IMR-90 (cell line): ENCODE measurements around the gene ROCK1. TPM values are rescaled to one million over a fixed set of nuclear protein-coding genes. Genes with fewer than 3 reads are reported as not detected.

Experiments used
- ATAC-seq: fragments of 200-7000 bp; cut with Tn5 transposase; 2 replicates; pipeline ENCODE4 v1.9.1; 2020; ENCODE audit warnings: low read depth, mild to moderate bottlenecking, moderate library complexity
- BruUV-seq: library from RNA; stranded (reverse); fragments of 400-500 nt; replicated peaks from 2 replicates; lab custom pipeline; 2021; lab: Mats Ljungman, UMichigan
- CTCF ChIA-PET: fragments of 300-600 bp; formaldehyde crosslinking; extraction: SDS; loops from one replicate; lab custom pipeline; 2021; ENCODE audit warnings: antibody characterized with exemption; lab: Yijun Ruan, JAX
- POLR2A ChIA-PET: fragments of 300-600 bp; sonication (Branson Sonifier 250); formaldehyde crosslinking; loops from one replicate; lab custom pipeline; 2022; ENCODE audit warnings: antibody characterized with exemption; ENCODE audit not compliant: unreplicated experiment; lab: Charles Lee
- DNase-seq: peaks from one replicate; pipeline ENCODE4 v3.0.0; 2013
- H2AFZ ChIP-seq: replicated peaks from 2 replicates; pipeline ENCODE3; 2013; ENCODE audit warnings: low read length, mild to moderate bottlenecking; ENCODE audit not compliant: poor library complexity
- H2AK5ac ChIP-seq: 2 replicates; pipeline ENCODE4 v1.6.1; 2013; ENCODE audit warnings: low read depth, low read length, inconsistent platforms
- H2AK9ac ChIP-seq: replicated peaks from 2 replicates; pipeline ENCODE3; 2013; ENCODE audit warnings: mild to moderate bottlenecking, low read depth, low read length, moderate library complexity; ENCODE audit not compliant: poor library complexity
- H2BK120ac ChIP-seq: 2 replicates; pipeline ENCODE4 v1.6.1; 2013; ENCODE audit warnings: low read depth, low read length, inconsistent platforms
- H2BK15ac ChIP-seq: 3 replicates; pipeline ENCODE4 v1.6.1; 2013; ENCODE audit warnings: low read depth, low read length, inconsistent platforms
- H2BK20ac ChIP-seq: 2 replicates; pipeline ENCODE4 v1.6.1; 2013; ENCODE audit warnings: low read depth, mild to moderate bottlenecking, inconsistent platforms, low read length, moderate library complexity
- H2BK5ac ChIP-seq: 2 replicates; pipeline ENCODE4 v1.6.1; 2013; ENCODE audit warnings: mild to moderate bottlenecking, low read depth, low read length, inconsistent platforms; ENCODE audit not compliant: poor library complexity, severe bottlenecking
- H3K14ac ChIP-seq: replicated peaks from 2 replicates; pipeline ENCODE4 v1.6.1; 2013; ENCODE audit warnings: low read depth, low read length, inconsistent platforms
- H3K18ac ChIP-seq: 2 replicates; pipeline ENCODE4 v1.6.1; 2013; ENCODE audit warnings: low read depth, low read length, control low read depth
- H3K23ac ChIP-seq: 2 replicates; pipeline ENCODE4 v1.6.1; 2013; ENCODE audit warnings: low read depth, low read length, inconsistent platforms
- H3K27ac ChIP-seq: 2 replicates; pipeline ENCODE4 v1.5.1; 2013; ENCODE audit warnings: mild to moderate bottlenecking, control low read depth, low read length; ENCODE audit not compliant: insufficient read depth
- H3K27me3 ChIP-seq: 2 replicates; pipeline ENCODE4 v1.6.1; 2013; ENCODE audit warnings: low read length; ENCODE audit not compliant: control insufficient read depth, insufficient read depth
- H3K36me3 ChIP-seq: 2 replicates; pipeline ENCODE4 v1.6.1; 2013; ENCODE audit warnings: low read length, mixed read lengths; ENCODE audit not compliant: control insufficient read depth, insufficient read depth
- H3K4ac ChIP-seq: 2 replicates; pipeline ENCODE4 v1.6.1; 2013; ENCODE audit warnings: low read depth, low read length, inconsistent platforms
- H3K4me1 ChIP-seq: 2 replicates; pipeline ENCODE4 v1.6.1; 2013; ENCODE audit warnings: low read length, mixed read lengths; ENCODE audit not compliant: control insufficient read depth, insufficient read depth
- H3K4me2 ChIP-seq: 2 replicates; pipeline ENCODE4 v1.6.1; 2013; ENCODE audit warnings: low read depth, mild to moderate bottlenecking, control low read depth, low read length, moderate library complexity
- H3K4me3 ChIP-seq: 2 replicates; pipeline ENCODE4 v1.5.1; 2013; ENCODE audit warnings: low read depth, mild to moderate bottlenecking, control low read depth, low read length, moderate library complexity; ENCODE audit not compliant: insufficient read depth
- H3K56ac ChIP-seq: 2 replicates; pipeline ENCODE4 v1.6.1; 2013; ENCODE audit warnings: low read length, inconsistent platforms; ENCODE audit not compliant: insufficient read depth; ENCODE audit errors: extremely low read depth
- H3K79me1 ChIP-seq, 2 experiments: 2 replicates each; pipeline ENCODE4 v1.6.1; 2013; ENCODE audit warnings: low read length in 2 of 2, inconsistent platforms in 1 of 2, low read depth in 1 of 2
- H3K9ac ChIP-seq: 2 replicates; pipeline ENCODE4 v1.6.1; 2013; ENCODE audit warnings: low read depth, low read length, control low read depth
- H3K9me1 ChIP-seq: 2 replicates; pipeline ENCODE4 v1.6.1; 2013; ENCODE audit warnings: low read length, inconsistent platforms; ENCODE audit not compliant: insufficient read depth
- H3K9me3 ChIP-seq: 2 replicates; pipeline ENCODE4 v1.6.1; 2013; ENCODE audit warnings: low read length; ENCODE audit not compliant: control insufficient read depth, insufficient read depth
- H4K20me1 ChIP-seq: 2 replicates; pipeline ENCODE4 v1.6.1; 2013; ENCODE audit warnings: low read length, inconsistent platforms; ENCODE audit not compliant: insufficient read depth
- H4K5ac ChIP-seq: 2 replicates; pipeline ENCODE4 v1.6.1; 2013; ENCODE audit warnings: mild to moderate bottlenecking, low read depth, low read length, control low read depth
- H4K8ac ChIP-seq, 2 experiments: 2 replicates each; pipeline ENCODE4 v1.6.1; 2013; ENCODE audit warnings: low read depth in 2 of 2, low read length in 2 of 2, control low read depth in 1 of 2, inconsistent platforms in 1 of 2
- H4K91ac ChIP-seq: 2 replicates; pipeline ENCODE4 v1.6.1; 2013; ENCODE audit warnings: low read depth, low read length, inconsistent platforms; ENCODE audit not compliant: insufficient read depth
- BHLHE40 ChIP-seq: fragments of 150-350 bp; IDR thresholded peaks from 2 replicates; pipeline ENCODE4 v1.6.1; 2016; ENCODE audit warnings: mild to moderate bottlenecking, low read depth, low read length
- CEBPB ChIP-seq: IDR thresholded peaks from 2 replicates; pipeline ENCODE4 v1.6.1; 2012; ENCODE audit warnings: low read depth, low read length, improper control_type of control experiment
- CHD1 ChIP-seq: IDR thresholded peaks from 2 replicates; pipeline ENCODE4 v1.6.1; 2012; ENCODE audit warnings: low read depth, low read length, improper control_type of control experiment
- CTCF ChIP-seq: conservative IDR thresholded peaks from 2 replicates; pipeline ENCODE4 v1.5.1; 2012; ENCODE audit warnings: mild to moderate bottlenecking, low read depth, low read length, improper control_type of control experiment
- ELK1 ChIP-seq: fragments of 150-350 bp; IDR thresholded peaks from 2 replicates; pipeline ENCODE4 v1.6.1; 2016; ENCODE audit warnings: low read depth, mild to moderate bottlenecking, low read length, moderate library complexity, borderline replicate concordance
- FOS ChIP-seq: fragments of 150-350 bp; IDR thresholded peaks from 2 replicates; pipeline ENCODE4 v1.6.1; 2016; ENCODE audit warnings: low read depth, low read length
- MAFK ChIP-seq: IDR thresholded peaks from 2 replicates; pipeline ENCODE4 v1.6.1; 2012; ENCODE audit warnings: low read depth, low read length, improper control_type of control experiment
- MAZ ChIP-seq: IDR thresholded peaks from 2 replicates; pipeline ENCODE4 v1.6.1; 2012; ENCODE audit warnings: low read depth, mild to moderate bottlenecking, low read length, improper control_type of control experiment, moderate library complexity, borderline replicate concordance
- MXI1 ChIP-seq: IDR thresholded peaks from 2 replicates; pipeline ENCODE4 v1.6.1; 2012; ENCODE audit warnings: low read depth, mild to moderate bottlenecking, low read length, moderate library complexity, borderline replicate concordance
- NFE2L2 ChIP-seq: fragments of 150-350 bp; IDR thresholded peaks from 2 replicates; pipeline ENCODE4 v1.6.1; 2016; ENCODE audit warnings: low read depth, mild to moderate bottlenecking, low read length
- POLR2A ChIP-seq: IDR thresholded peaks from 2 replicates; pipeline ENCODE4 v1.6.1; 2012; ENCODE audit warnings: mild to moderate bottlenecking, low read depth, low read length
- RAD21 ChIP-seq: IDR thresholded peaks from 2 replicates; pipeline ENCODE4 v1.6.1; 2012; ENCODE audit warnings: low read length, improper control_type of control experiment
- RCOR1 ChIP-seq: IDR thresholded peaks from 2 replicates; pipeline ENCODE4 v1.6.1; 2012; ENCODE audit warnings: mild to moderate bottlenecking, low read length, improper control_type of control experiment; ENCODE audit not compliant: insufficient replicate concordance
- RFX5 ChIP-seq: IDR thresholded peaks from 2 replicates; pipeline ENCODE4 v1.8.0; 2012; ENCODE audit warnings: low read depth, mild to moderate bottlenecking, low read length, moderate library complexity
- SMC3 ChIP-seq: fragments of 150-350 bp; IDR thresholded peaks from 2 replicates; pipeline ENCODE4 v1.6.1; 2016; ENCODE audit warnings: low read depth, mild to moderate bottlenecking, antibody characterized with exemption, low read length, moderate library complexity
- dilution Hi-C: fragments of 300-500 bp; cut with HindIII; formaldehyde crosslinking; loops from one replicate; pipeline ENCODE4 v1.14.3; 2018; ENCODE audit warnings: low sequenced_read_pairs; ENCODE audit not compliant: unreplicated experiment
- in situ Hi-C: fragments of 300-500 bp; cut with MboI; formaldehyde crosslinking; loops from 3 replicates; pipeline ENCODE4 v1.14.3; 2019; ENCODE audit warnings: low sequenced_read_pairs, inconsistent platforms, mixed read lengths
- intact Hi-C: fragments of 100-400 bp; cut with micrococcal nuclease; formaldehyde crosslinking; loops from 2 replicates; pipeline ENCODE4 v1.10.0; 2022
- polyA plus RNA-seq, 3 experiments: library from polyadenylated mRNA; depleted of rRNA; stranded (reverse); fragments of >200 nt; gene quantifications; 2 replicates each; pipeline ENCODE4 v1.2.3, GENCODE V29; 2012; ENCODE audit warnings: low replicate concordance in 1 of 3
- total RNA-seq: library from RNA; depleted of rRNA; stranded (reverse); fragments of >200 nt; gene quantifications from 2 replicates; pipeline ENCODE4 v1.2.3, GENCODE V29; 2012
- TF ChIP-seq, protein P1 (sequence below): fragments of 150-350 bp; IDR thresholded peaks from 2 replicates; pipeline ENCODE4 v1.6.1; 2017; ENCODE audit warnings: mild to moderate bottlenecking, antibody characterized with exemption, low read length, low read depth

The ROCK1 gene
- total and polyA plus RNA-seq, 2 of the 4 experiments (the other 2 are of a cell fraction): 9.9 to 17.0 TPM

- no peak overlapping the region for H4K8ac ChIP-seq
- no peaks in the 10 kb centered on the region for H3K27me3 ChIP-seq
- peaks cover 21 to 26% of the 10 kb centered on the region in 2 experiments for H3K79me1 ChIP-seq
- in situ Hi-C loops (no loop called here), dilution Hi-C loops (no loop called here), intact Hi-C loops (no loop called here)
- H3K56ac ChIP-seq: no peak overlapping the region
- no peak overlapping the region for H3K27ac ChIP-seq
- H3K36me3 ChIP-seq: peaks cover 10% of the 10 kb centered on the region
- H3K4me2 ChIP-seq: no peak overlapping the region
- no peak overlapping the region for H2AFZ ChIP-seq
- peaks cover 6% of the 10 kb centered on the region; the same call in 1 of the 2 replicates for H3K9me1 ChIP-seq
- H3K9ac ChIP-seq: no peak overlapping the region
- H3K23ac ChIP-seq: no peak overlapping the region
- H4K5ac ChIP-seq: no peak overlapping the region
- ATAC-seq: no peak
- H2AK9ac ChIP-seq: no peak overlapping the region
- no peak overlapping the region for H2BK120ac ChIP-seq
- CTCF ChIA-PET: no interaction called here
- H3K4ac ChIP-seq: no peak overlapping the region
- DNase-seq: no peak
- POLR2A ChIA-PET: no interaction called here
- H4K91ac ChIP-seq: no peak overlapping the region
- no peak overlapping the region for H2AK5ac ChIP-seq
- no peak overlapping the region for H3K4me3 ChIP-seq
- H3K18ac ChIP-seq: no peak overlapping the region
- no peak overlapping the region for H3K14ac ChIP-seq
- H2BK15ac ChIP-seq: no peak overlapping the region
- H2BK5ac ChIP-seq: no peak overlapping the region
- no peaks in the 10 kb centered on the region; the same call in 1 of the 2 replicates for H4K20me1 ChIP-seq
- H3K4me1 ChIP-seq: no peaks in the 10 kb centered on the region
- no peak overlapping the region for H2BK20ac ChIP-seq
- no peak for TF ChIP-seq CEBPB
- TF ChIP-seq FOS: no peak
- TF ChIP-seq RCOR1: no peak
- no peak for TF ChIP-seq BHLHE40
- TF ChIP-seq MXI1: no peak
- TF ChIP-seq POLR2A: no peak
- TF ChIP-seq SMC3: no peak
- TF ChIP-seq CHD1: no peak
- TF ChIP-seq ELK1: no peak
- no peak for TF ChIP-seq CTCF
- TF ChIP-seq RAD21: no peak
- TF ChIP-seq MAFK: no peak
- TF ChIP-seq NFE2L2: no peak
- TF ChIP-seq MAZ: no peak
- no peak for TF ChIP-seq RFX5
- TF ChIP-seq, protein P1, sequence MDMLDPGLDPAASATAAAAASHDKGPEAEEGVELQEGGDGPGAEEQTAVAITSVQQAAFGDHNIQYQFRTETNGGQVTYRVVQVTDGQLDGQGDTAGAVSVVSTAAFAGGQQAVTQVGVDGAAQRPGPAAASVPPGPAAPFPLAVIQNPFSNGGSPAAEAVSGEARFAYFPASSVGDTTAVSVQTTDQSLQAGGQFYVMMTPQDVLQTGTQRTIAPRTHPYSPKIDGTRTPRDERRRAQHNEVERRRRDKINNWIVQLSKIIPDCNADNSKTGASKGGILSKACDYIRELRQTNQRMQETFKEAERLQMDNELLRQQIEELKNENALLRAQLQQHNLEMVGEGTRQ: no peak
- H3K9me3 ChIP-seq: no peaks in the 10 kb centered on the region
- BruUV-seq: no TSS peak
Observed at GRCh38 chr18:21031845-21032244, 79.8 kb downstream of the ROCK1 start.
